Neutrophil (primary cell): ENCODE results near the gene TNNT2.

ENCODE experiments used
- H3K27ac ChIP-seq: fragments of 200-600 bp; sonication (generic); 2 replicates; pipeline ENCODE4 v1.5.1; 2016; ENCODE audit warnings: mild to moderate bottlenecking, moderate library complexity
- H3K27me3 ChIP-seq: fragments of 200-600 bp; sonication (generic); 2 replicates; pipeline ENCODE4 v1.6.0; 2016; ENCODE audit warnings: mild to moderate bottlenecking
- H3K36me3 ChIP-seq: fragments of 200-600 bp; sonication (generic); 2 replicates; pipeline ENCODE4 v1.5.1; 2017
- H3K4me1 ChIP-seq, 2 experiments: fragments of 200-600 bp in 1 of 2; sonication (generic) in 1 of 2; 1 replicate in 1 of 2; 2 replicates in 1 of 2; pipeline versions ENCODE4 v1.5.1 to v1.6.1; 2013 to 2016; ENCODE audit warnings: low read depth in 1 of 2, low read length in 1 of 2, mild to moderate bottlenecking in 1 of 2, moderate library complexity in 1 of 2; ENCODE audit not compliant: control insufficient read depth in 1 of 2, insufficient read depth in 1 of 2
- H3K4me3 ChIP-seq, 2 experiments: fragments of 200-600 bp in 1 of 2; sonication (generic) in 1 of 2; 1 replicate in 1 of 2; 2 replicates in 1 of 2; pipeline ENCODE4 v1.5.1; 2013 to 2016; ENCODE audit warnings: low read depth in 1 of 2, low read length in 1 of 2, mild to moderate bottlenecking in 1 of 2, moderate library complexity in 1 of 2
- H3K9me3 ChIP-seq: fragments of 200-600 bp; sonication (generic); 2 replicates; pipeline ENCODE4 v1.5.1; 2016
- TF ChIP-seq, protein P1 (sequence below): fragments of 200-600 bp; sonication (generic); IDR thresholded peaks from 2 replicates; pipeline ENCODE4 v1.5.1; 2016; ENCODE audit warnings: antibody characterized with exemption

The TNNT2 gene

DNA sequence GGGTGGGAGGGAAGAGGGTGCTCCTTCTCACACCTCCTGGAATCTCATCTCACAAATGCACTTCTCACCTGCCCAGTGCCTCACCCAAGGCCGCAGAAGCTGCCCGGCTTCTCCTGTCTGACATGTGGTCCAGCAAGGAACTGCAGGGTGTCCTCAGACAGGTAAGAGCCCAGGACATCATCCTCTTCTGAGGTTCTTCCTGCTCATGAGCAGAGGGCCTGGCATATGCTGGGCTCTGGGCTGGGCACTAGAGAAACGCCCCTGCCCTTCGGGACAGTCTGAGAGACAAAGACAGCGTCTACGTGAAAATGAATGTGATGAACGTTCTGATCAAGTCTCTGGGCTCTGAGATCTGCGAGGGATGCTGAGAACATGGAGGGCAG, 51.8 kb downstream of the TNNT2 start:
- no peaks in the 10 kb centered on the region for H3K4me1 ChIP-seq
- no peak overlapping the region for H3K4me3 ChIP-seq
- peaks cover 4% of the 10 kb centered on the region for H3K27me3 ChIP-seq
- no peak overlapping the region for H3K27ac ChIP-seq
- H3K36me3 ChIP-seq: no peaks in the 10 kb centered on the region
- TF ChIP-seq, protein P1, sequence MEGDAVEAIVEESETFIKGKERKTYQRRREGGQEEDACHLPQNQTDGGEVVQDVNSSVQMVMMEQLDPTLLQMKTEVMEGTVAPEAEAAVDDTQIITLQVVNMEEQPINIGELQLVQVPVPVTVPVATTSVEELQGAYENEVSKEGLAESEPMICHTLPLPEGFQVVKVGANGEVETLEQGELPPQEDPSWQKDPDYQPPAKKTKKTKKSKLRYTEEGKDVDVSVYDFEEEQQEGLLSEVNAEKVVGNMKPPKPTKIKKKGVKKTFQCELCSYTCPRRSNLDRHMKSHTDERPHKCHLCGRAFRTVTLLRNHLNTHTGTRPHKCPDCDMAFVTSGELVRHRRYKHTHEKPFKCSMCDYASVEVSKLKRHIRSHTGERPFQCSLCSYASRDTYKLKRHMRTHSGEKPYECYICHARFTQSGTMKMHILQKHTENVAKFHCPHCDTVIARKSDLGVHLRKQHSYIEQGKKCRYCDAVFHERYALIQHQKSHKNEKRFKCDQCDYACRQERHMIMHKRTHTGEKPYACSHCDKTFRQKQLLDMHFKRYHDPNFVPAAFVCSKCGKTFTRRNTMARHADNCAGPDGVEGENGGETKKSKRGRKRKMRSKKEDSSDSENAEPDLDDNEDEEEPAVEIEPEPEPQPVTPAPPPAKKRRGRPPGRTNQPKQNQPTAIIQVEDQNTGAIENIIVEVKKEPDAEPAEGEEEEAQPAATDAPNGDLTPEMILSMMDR: no peak
- no peaks in the 10 kb centered on the region for H3K9me3 ChIP-seq

DNA sequence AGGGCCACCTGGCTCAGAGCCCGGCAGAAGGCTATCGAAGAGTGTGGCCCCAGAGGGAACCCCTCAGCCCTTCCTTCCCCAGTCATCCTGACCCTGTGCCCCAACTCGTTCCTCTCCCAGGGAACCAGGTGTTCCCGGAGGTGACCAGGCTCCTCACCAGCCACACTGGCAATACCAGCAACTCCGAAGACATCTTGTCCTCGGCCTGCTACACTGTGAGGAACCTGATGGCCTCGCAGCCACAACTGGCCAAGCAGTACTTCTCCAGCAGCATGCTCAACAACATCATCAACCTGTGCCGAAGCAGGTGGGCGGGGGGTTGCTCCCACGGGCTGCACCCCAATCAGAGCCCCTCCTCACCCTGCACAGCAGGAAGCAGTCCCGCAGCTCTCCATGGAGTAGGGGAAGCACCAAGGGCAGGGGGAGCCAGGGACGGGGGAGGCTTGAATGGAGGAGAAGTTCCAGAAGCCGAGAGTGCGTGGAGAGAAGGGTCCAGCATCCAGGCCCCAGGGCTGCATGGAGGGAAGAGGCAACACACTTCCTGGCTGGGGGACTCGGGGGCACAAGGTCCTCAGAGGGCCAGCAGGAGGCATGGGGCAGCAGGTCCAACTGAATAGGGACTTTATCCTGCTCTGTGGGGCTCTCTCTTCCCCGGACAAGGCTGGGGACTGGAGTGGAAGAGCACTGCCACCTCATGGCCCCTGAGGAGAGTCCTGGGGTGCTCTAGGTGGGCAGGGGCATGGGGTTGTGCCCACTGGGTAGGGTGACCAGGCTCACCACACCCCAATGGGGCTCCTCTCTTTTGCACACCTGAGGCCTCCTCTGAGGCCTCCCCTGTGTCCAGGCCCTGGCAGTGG, 52.4 kb downstream of the TNNT2 start:
- no peaks in the 10 kb centered on the region for H3K4me1 ChIP-seq
- H3K27me3 ChIP-seq: peaks cover 4% of the 10 kb centered on the region
- H3K4me3 ChIP-seq: no peak overlapping the region
- H3K9me3 ChIP-seq: no peaks in the 10 kb centered on the region
- no peaks in the 10 kb centered on the region for H3K36me3 ChIP-seq
- TF ChIP-seq, protein P1: no peak
- H3K27ac ChIP-seq: no peak overlapping the region

DNA sequence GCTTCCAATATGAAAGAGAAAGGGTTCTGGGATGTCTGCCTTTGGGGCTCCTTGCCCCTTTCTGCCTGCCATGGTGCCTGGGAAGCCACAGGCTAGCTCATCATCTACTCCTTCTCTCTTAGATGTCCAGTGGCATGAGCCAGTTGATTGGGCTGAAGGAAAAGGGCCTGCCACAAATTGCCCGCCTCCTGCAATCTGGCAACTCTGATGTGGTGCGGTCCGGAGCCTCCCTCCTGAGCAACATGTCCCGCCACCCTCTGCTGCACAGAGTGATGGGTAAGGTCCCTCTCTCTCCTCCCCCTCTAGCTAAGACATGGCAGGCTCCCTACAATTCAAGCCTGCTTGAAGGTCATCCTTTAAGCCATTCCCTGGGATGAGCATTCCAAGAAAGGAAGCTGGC, 53.2 kb downstream of the TNNT2 start:
- no peaks in the 10 kb centered on the region for H3K4me1 ChIP-seq
- no peaks in the 10 kb centered on the region for H3K27me3 ChIP-seq
- TF ChIP-seq, protein P1: no peak
- H3K9me3 ChIP-seq: no peaks in the 10 kb centered on the region
- no peak overlapping the region for H3K27ac ChIP-seq
- H3K36me3 ChIP-seq: no peaks in the 10 kb centered on the region
- no peak overlapping the region for H3K4me3 ChIP-seq

DNA sequence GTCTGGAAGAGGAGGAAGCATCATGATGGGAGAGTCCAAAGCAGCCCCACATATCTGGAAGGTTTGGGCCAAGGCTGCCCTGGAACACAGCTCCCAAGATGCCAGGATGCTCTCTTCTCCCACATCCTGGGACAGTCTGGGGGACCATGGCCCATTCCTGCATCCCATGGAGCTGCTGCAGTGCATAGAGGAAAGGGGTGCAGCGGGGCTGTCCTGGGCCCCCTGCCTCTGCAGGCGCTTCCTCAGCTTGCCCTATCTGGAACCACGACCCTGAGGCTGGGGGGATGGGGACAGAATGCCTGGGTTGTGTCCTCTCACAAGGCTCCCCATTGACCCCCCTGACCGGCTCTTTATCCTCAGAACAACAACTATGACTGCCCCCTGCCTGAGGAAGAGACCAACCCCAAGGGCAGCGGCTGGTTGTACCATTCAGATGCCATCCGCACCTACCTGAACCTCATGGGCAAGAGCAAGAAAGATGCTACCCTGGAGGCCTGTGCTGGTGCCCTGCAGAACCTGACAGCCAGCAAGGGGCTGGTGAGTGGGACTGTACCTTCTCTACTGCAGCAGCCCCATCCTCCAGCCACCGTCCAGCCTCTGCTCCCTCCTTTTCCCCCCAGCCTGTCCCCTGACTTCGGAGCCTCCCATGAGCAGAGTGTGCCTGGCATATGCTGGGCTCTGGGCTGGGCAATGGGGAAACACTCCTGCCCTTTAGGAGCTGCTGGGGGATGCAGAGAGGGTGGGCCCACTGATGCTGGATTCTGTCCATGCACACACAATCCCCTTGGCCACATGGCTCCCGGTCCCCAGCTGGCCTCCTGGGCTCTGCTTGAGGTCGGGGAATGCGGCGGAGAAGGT, 54.6 kb downstream of the TNNT2 start:
- H3K9me3 ChIP-seq: no peaks in the 10 kb centered on the region
- no peak overlapping the region for H3K4me3 ChIP-seq
- no peaks in the 10 kb centered on the region for H3K4me1 ChIP-seq
- TF ChIP-seq, protein P1: no peak
- H3K36me3 ChIP-seq: no peaks in the 10 kb centered on the region
- H3K27me3 ChIP-seq: no peaks in the 10 kb centered on the region
- no peak overlapping the region for H3K27ac ChIP-seq

DNA sequence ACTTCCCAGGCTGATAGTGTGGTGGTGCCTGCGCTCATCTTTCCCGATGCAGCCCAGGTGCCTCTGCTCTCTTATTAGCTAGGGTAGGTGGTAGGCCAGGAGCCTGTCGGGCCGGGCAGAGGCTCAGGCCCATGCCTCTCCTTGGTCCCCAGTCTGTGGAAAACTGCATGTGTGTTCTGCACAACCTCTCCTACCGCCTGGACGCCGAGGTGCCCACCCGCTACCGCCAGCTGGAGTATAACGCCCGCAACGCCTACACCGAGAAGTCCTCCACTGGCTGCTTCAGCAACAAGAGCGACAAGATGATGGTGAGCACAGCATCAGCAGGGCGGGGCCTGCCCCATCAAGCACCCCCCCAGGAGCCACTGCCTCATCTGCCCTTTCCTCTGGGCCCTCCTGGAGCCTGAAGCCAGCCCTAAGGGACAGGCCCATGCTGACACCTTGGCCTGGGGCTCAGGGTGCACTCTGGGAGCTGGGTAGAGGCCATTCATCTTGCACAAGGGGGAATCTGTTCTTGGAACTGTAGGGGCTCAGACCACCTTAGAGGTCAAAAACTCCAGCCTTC, 55.6 kb downstream of the TNNT2 start:
- Histone ChIP-seq H3K9me3 (no peaks in the 10 kb centered on the region), H3K27ac (no peak overlapping the region), H3K4me1 (no peaks in the 10 kb centered on the region), H3K27me3 (no peaks in the 10 kb centered on the region), H3K4me3 (no peak overlapping the region), H3K36me3 (no peaks in the 10 kb centered on the region)
- TF ChIP-seq, protein P1: no peak
